Endothelial cell (in vitro differentiated cells): ENCODE results near the gene CRHR2. TPM values are rescaled to one million over a fixed set of nuclear protein-coding genes. Genes with fewer than 3 reads are reported as not detected.

Experiments
- DNase-seq: peaks from one replicate; pipeline ENCODE4 v3.0.0; 2021; ENCODE audit warnings: low spot score
- H3K27ac Mint-ChIP-seq: one replicate; pipeline ENCODE4 v1.8.0; 2021; ENCODE audit warnings: mixed read lengths, inconsistent platforms; ENCODE audit not compliant: unreplicated experiment
- H3K27me3 Mint-ChIP-seq: one replicate; pipeline ENCODE4 v1.8.0; 2021; ENCODE audit warnings: mild to moderate bottlenecking, moderate library complexity, mixed read lengths, inconsistent platforms; ENCODE audit not compliant: unreplicated experiment
- H3K36me3 Mint-ChIP-seq: one replicate; pipeline ENCODE4 v1.8.0; 2021; ENCODE audit warnings: mild to moderate bottlenecking, low read depth, mixed read lengths, inconsistent platforms; ENCODE audit not compliant: unreplicated experiment
- H3K4me1 Mint-ChIP-seq: one replicate; pipeline ENCODE4 v1.8.0; 2021; ENCODE audit warnings: mild to moderate bottlenecking, mixed read lengths, inconsistent platforms; ENCODE audit not compliant: unreplicated experiment
- H3K4me3 Mint-ChIP-seq: one replicate; pipeline ENCODE4 v1.8.0; 2021; ENCODE audit warnings: mild to moderate bottlenecking, mixed read lengths, inconsistent platforms; ENCODE audit not compliant: unreplicated experiment
- H3K9me3 Mint-ChIP-seq: one replicate; pipeline ENCODE4 v1.8.0; 2021; ENCODE audit warnings: mixed read lengths, inconsistent platforms; ENCODE audit not compliant: unreplicated experiment
- CTCF ChIP-seq: fragments of 200-600 bp; sonication (generic); IDR thresholded peaks from one replicate; pipeline ENCODE4 v1.5.0; 2021; ENCODE audit warnings: antibody characterized with exemption; ENCODE audit not compliant: unreplicated experiment
- total RNA-seq: library from RNA; stranded (reverse); fragmentation: NEBNext Ultra II Directional; extraction: Animal tissue kit (Norgen Biotek cat#: 25700); gene quantifications from one replicate; pipeline ENCODE4 v1.2.1, GENCODE V29; 2021; ENCODE audit not compliant: unreplicated experiment

CRHR2 gene
- total RNA-seq, 1 donor from 2014 or later, result 0.38 TPM

GRCh38 chr7:30713392-30713791 lies 31.1 kb upstream of the CRHR2 start:
- Mint-ChIP-seq H3K4me1 (no peaks in the 10 kb centered on the region), H3K36me3 (peaks cover 20% of the 10 kb centered on the region), H3K27me3 (peaks cover 8% of the 10 kb centered on the region), H3K27ac (no peak overlapping the region), H3K4me3 (no peak overlapping the region), H3K9me3 (peaks cover 9% of the 10 kb centered on the region)
- no peak for DNase-seq
- no peak for TF ChIP-seq CTCF

GRCh38 chr7:30710669-30711068 lies 28.4 kb upstream of the CRHR2 start:
- no peaks in the 10 kb centered on the region for H3K9me3 Mint-ChIP-seq
- H3K36me3 Mint-ChIP-seq, result peaks cover 8% of the 10 kb centered on the region
- H3K27ac Mint-ChIP-seq, result no peak overlapping the region
- no peak for TF ChIP-seq CTCF
- H3K4me3 Mint-ChIP-seq, result no peak overlapping the region
- H3K4me1 Mint-ChIP-seq, result no peaks in the 10 kb centered on the region
- peaks cover 6% of the 10 kb centered on the region for H3K27me3 Mint-ChIP-seq
- DNase-seq, result no peak

GRCh38 chr7:30709549-30709948 lies 27.3 kb upstream of the CRHR2 start:
- DNase-seq, result no peak
- no peak overlapping the region for H3K4me3 Mint-ChIP-seq
- no peaks in the 10 kb centered on the region for H3K4me1 Mint-ChIP-seq
- H3K27ac Mint-ChIP-seq, result no peak overlapping the region
- peaks cover 3% of the 10 kb centered on the region for H3K27me3 Mint-ChIP-seq
- H3K9me3 Mint-ChIP-seq, result no peaks in the 10 kb centered on the region
- H3K36me3 Mint-ChIP-seq, result no peaks in the 10 kb centered on the region
- TF ChIP-seq CTCF, result no peak

GRCh38 chr7:30708983-30709382 lies 26.7 kb upstream of the CRHR2 start:
- H3K9me3 Mint-ChIP-seq, result no peaks in the 10 kb centered on the region
- TF ChIP-seq CTCF, result no peak
- H3K4me3 Mint-ChIP-seq, result no peak overlapping the region
- peaks cover 3% of the 10 kb centered on the region for H3K27me3 Mint-ChIP-seq
- H3K36me3 Mint-ChIP-seq, result no peaks in the 10 kb centered on the region
- no peak overlapping the region for H3K27ac Mint-ChIP-seq
- no peaks in the 10 kb centered on the region for H3K4me1 Mint-ChIP-seq
- no peak for DNase-seq

- TF ChIP-seq CTCF, result no peak
- Mint-ChIP-seq H3K9me3 (no peaks in the 10 kb centered on the region), H3K4me3 (no peak overlapping the region), H3K36me3 (no peaks in the 10 kb centered on the region), H3K4me1 (no peaks in the 10 kb centered on the region), H3K27me3 (peaks cover 3% of the 10 kb centered on the region), H3K27ac (no peak overlapping the region)
- no peak for DNase-seq
Measured at GRCh38 chr7:30708412-30708811, 26.2 kb upstream of the CRHR2 start.
